Activated CD4-positive, alpha-beta T cell treated with anti-CD3 and anti-CD28 coated beads, Interleukin-2, amount 50 U/mL, for 1 hour (primary cell): ENCODE results near the gene PRDM11.

Experiments used
- DNase-seq: peaks from one replicate; pipeline ENCODE4 v3.0.0-alpha.2; 2020

Gene PRDM11

GRCh38 chr11:45158210-45158731 lies 11.8 kb downstream of the PRDM11 start:
- DNase-seq = no peak

- no peak for DNase-seq
Measured at GRCh38 chr11:45158891-45159605, 12.6 kb downstream of the PRDM11 start.

GRCh38 chr11:45159781-45160365 lies 13.4 kb downstream of the PRDM11 start:
- DNase-seq = no peak

- DNase-seq = no peak
Measured at GRCh38 chr11:45161252-45162063, 15.0 kb downstream of the PRDM11 start.

GRCh38 chr11:45162064-45162375 lies 15.6 kb downstream of the PRDM11 start:
- DNase-seq = no peak

- DNase-seq = no peak
Measured at GRCh38 chr11:45162916-45163879, 16.8 kb downstream of the PRDM11 start.

- DNase-seq = no peak
Measured at GRCh38 chr11:45163956-45164575, 17.6 kb downstream of the PRDM11 start.

- no peak for DNase-seq
Measured at GRCh38 chr11:45165386-45165785, 18.9 kb downstream of the PRDM11 start.

- no peak for DNase-seq
Measured at GRCh38 chr11:45165806-45166603, 19.6 kb downstream of the PRDM11 start.

GRCh38 chr11:45166604-45166897 lies 20.1 kb downstream of the PRDM11 start:
- DNase-seq = no peak

- no peak for DNase-seq
Measured at GRCh38 chr11:45167283-45167682, 20.8 kb downstream of the PRDM11 start.

- no peak for DNase-seq
Measured at GRCh38 chr11:45168366-45169130, 22.1 kb downstream of the PRDM11 start.

GRCh38 chr11:45169310-45170072 lies 23.1 kb downstream of the PRDM11 start:
- no peak for DNase-seq

GRCh38 chr11:45170484-45170883 lies 24.0 kb downstream of the PRDM11 start:
- DNase-seq = no peak

- no peak for DNase-seq
Measured at GRCh38 chr11:45171550-45171949, 25.1 kb downstream of the PRDM11 start.

- no peak for DNase-seq
Measured at GRCh38 chr11:45173064-45173463, 26.6 kb downstream of the PRDM11 start.

- no peak for DNase-seq
Measured at GRCh38 chr11:45174168-45174835, 27.9 kb downstream of the PRDM11 start.

- DNase-seq = no peak
Measured at GRCh38 chr11:45174963-45175362, 28.5 kb downstream of the PRDM11 start.

- DNase-seq = no peak
Measured at GRCh38 chr11:45176996-45177395, 30.6 kb downstream of the PRDM11 start.
